Nephron (organoid): Measurements from ENCODE around the gene LRP2BP.

Source experiments
- H3K27ac Mint-ChIP-seq, 3 experiments: 2 replicates each; pipeline ENCODE4 v1.8.0; 2020; ENCODE audit warnings: mixed read lengths in 3 of 3, mild to moderate bottlenecking in 2 of 3, moderate library complexity in 1 of 3
- H3K27me3 Mint-ChIP-seq: 2 replicates; pipeline ENCODE4 v1.8.0; 2021; ENCODE audit warnings: low read depth, mild to moderate bottlenecking, moderate library complexity, mixed read lengths
- H3K36me3 Mint-ChIP-seq: 2 replicates; pipeline ENCODE4 v1.8.0; 2020; ENCODE audit warnings: low read depth, mixed read lengths
- H3K4me1 Mint-ChIP-seq: 2 replicates; pipeline ENCODE4 v1.8.0; 2020; ENCODE audit warnings: mixed read lengths
- H3K4me3 Mint-ChIP-seq, 3 experiments: 2 replicates each; pipeline ENCODE4 v1.8.0; 2020; ENCODE audit warnings: mild to moderate bottlenecking in 3 of 3, mixed read lengths in 3 of 3, moderate library complexity in 2 of 3
- H3K9me3 Mint-ChIP-seq: 2 replicates; pipeline ENCODE4 v1.8.0; 2020; ENCODE audit warnings: mixed read lengths
- CTCF ChIP-seq, 3 experiments: fragments of 200-600 bp; sonication (generic); IDR thresholded peaks; one replicate each; pipeline ENCODE4 v1.5.0; 2021; ENCODE audit warnings: antibody characterized with exemption in 3 of 3; ENCODE audit not compliant: unreplicated experiment in 3 of 3

LRP2BP gene

GRCh38 chr4:185361872-185362271 lies 33.9 kb downstream of the LRP2BP start:
- TF ChIP-seq CTCF (IDR thresholded peaks at IDR 0.05; ENCODE audit: unreplicated experiment in 3 of 3): no peak
- Mint-ChIP-seq H3K36me3 (peaks cover 7% of the 10 kb centered on the region), H3K4me1 (peaks cover 6% of the 10 kb centered on the region), H3K27ac (no peak overlapping the region), H3K4me3 (no peak overlapping the region), H3K9me3 (no peaks in the 10 kb centered on the region), H3K27me3 (no peaks in the 10 kb centered on the region)

- Mint-ChIP-seq H3K36me3 (peaks cover 5% of the 10 kb centered on the region), H3K27me3 (no peaks in the 10 kb centered on the region), H3K27ac (no peak overlapping the region), H3K9me3 (no peaks in the 10 kb centered on the region), H3K4me3 (no peak overlapping the region), H3K4me1 (peaks cover 6% of the 10 kb centered on the region)
- TF ChIP-seq CTCF (IDR thresholded peaks at IDR 0.05; ENCODE audit: unreplicated experiment in 3 of 3): no peak
Observed at GRCh38 chr4:185359767-185360446, 35.8 kb downstream of the LRP2BP start.

DNA sequence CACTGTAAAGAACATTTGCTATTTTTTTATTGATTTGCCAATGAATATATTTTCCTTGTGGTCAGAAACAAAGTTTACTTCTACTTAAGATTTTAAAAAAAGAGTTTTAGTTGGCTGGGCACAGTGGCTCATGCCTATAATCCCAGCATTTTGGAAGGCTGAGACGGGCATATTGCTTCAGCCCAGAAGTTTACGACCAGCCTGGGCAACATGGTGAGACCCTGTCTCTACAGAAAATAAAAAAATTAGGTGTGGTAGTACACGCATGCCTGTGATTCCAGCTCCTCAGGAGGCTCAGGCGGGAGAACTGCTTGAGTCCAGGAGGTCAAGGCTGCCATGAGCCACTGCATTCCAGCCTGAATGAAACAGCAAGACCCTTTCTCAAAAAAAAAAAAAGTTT lies 36.8 kb downstream of the LRP2BP start:
- Mint-ChIP-seq H3K4me3 (no peak overlapping the region), H3K27me3 (no peaks in the 10 kb centered on the region), H3K9me3 (no peaks in the 10 kb centered on the region), H3K27ac (no peak overlapping the region), H3K36me3 (peaks cover 10% of the 10 kb centered on the region), H3K4me1 (peaks cover 6% of the 10 kb centered on the region)
- no peak for TF ChIP-seq CTCF (IDR thresholded peaks at IDR 0.05; ENCODE audit: unreplicated experiment in 3 of 3)

GRCh38 chr4:185358514-185358913 lies 37.2 kb downstream of the LRP2BP start:
- TF ChIP-seq CTCF (IDR thresholded peaks at IDR 0.05; ENCODE audit: unreplicated experiment in 3 of 3): no peak
- Mint-ChIP-seq H3K4me1 (peaks cover 6% of the 10 kb centered on the region), H3K9me3 (no peaks in the 10 kb centered on the region), H3K27me3 (no peaks in the 10 kb centered on the region), H3K27ac (no peak overlapping the region), H3K36me3 (peaks cover 11% of the 10 kb centered on the region), H3K4me3 (no peak overlapping the region)

DNA sequence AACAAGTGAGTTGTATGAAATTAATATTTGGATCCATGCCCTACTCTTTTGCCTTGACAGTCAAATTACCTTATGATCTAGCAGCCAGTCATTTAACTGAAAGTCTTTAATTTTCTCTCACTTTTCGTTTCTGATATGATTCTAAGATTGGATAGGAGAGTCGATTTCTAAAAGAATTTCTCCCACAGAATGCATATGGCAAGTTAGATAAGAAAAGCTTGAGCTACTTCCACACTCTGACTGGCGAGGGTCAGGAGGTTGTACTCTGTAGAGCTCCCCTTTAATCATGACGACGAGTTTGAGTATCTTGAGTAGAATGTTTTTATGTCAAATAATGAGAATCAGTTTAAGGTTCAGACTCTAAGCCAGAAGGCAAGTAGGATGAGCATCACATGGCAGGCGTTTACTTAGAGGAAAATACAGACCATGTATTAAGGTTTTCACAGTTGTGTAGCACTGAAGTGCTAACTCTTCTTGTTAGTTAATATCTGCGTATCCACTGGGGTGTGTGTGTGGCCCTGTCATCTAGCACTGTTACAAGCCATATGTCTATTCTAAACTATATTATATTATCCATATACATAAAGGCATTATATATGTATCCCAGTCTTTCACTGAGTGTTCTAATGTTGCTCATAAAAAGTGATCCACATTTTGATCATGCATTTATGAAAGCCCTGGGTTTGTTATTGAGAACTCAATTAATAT lies 37.8 kb downstream of the LRP2BP start:
- no peaks in the 10 kb centered on the region for H3K9me3 Mint-ChIP-seq
- H3K27me3 Mint-ChIP-seq: no peaks in the 10 kb centered on the region
- peaks cover 10% of the 10 kb centered on the region for H3K36me3 Mint-ChIP-seq
- H3K4me3 Mint-ChIP-seq: no peak overlapping the region
- H3K4me1 Mint-ChIP-seq: no peaks in the 10 kb centered on the region
- H3K27ac Mint-ChIP-seq: no peak overlapping the region
- TF ChIP-seq CTCF (IDR thresholded peaks at IDR 0.05; ENCODE audit: unreplicated experiment in 3 of 3): no peak

DNA sequence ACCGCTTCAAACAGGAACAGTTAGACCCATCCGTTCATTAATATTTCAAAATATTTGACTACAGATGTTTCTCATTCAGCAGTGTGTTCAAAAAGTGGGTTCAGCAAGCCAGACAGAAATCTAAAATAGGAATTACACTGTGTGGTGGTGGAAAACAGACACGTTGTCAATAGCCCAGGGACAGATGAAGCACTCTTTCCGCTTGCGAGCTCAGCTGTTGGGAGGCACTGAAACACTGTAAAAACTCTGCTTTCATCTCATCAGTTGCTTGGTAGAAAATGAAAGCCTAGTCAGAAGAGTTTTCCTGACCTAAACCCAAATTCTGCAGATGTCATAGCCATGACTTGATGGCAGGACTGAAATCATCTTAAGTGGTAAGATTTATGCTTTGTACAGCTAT lies 38.5 kb downstream of the LRP2BP start:
- Mint-ChIP-seq H3K27ac (no peak overlapping the region), H3K4me3 (no peak overlapping the region), H3K36me3 (peaks cover 16% of the 10 kb centered on the region), H3K4me1 (no peaks in the 10 kb centered on the region), H3K27me3 (no peaks in the 10 kb centered on the region), H3K9me3 (no peaks in the 10 kb centered on the region)
- TF ChIP-seq CTCF (IDR thresholded peaks at IDR 0.05; ENCODE audit: unreplicated experiment in 3 of 3): no peak
